LNCaP clone FGC (cell line): ENCODE measurements around the gene NFIA.
A peak's percentile ranks its signal among the peaks of the same experiment; 100 is the strongest.

Experiments
- DNase-seq: peaks from one replicate; pipeline ENCODE4 v3.0.0-alpha.2; 2011; ENCODE audit warnings: low read depth
- H3K4me3 ChIP-seq: 2 replicates; pipeline ENCODE4 v1.5.1; 2011; ENCODE audit warnings: mild to moderate bottlenecking, low read depth, low read length, control low read depth
- TF ChIP-seq, protein P1 (sequence below): IDR thresholded peaks from 2 replicates; pipeline ENCODE4 v1.5.1; 2012; ENCODE audit warnings: mild to moderate bottlenecking; ENCODE audit not compliant: control insufficient read depth, insufficient read depth; ENCODE audit errors: extremely low read depth

Gene NFIA

GRCh38 chr1:61130338-61131000 lies 48.1 kb downstream of the NFIA start:
- TF ChIP-seq, protein P1, sequence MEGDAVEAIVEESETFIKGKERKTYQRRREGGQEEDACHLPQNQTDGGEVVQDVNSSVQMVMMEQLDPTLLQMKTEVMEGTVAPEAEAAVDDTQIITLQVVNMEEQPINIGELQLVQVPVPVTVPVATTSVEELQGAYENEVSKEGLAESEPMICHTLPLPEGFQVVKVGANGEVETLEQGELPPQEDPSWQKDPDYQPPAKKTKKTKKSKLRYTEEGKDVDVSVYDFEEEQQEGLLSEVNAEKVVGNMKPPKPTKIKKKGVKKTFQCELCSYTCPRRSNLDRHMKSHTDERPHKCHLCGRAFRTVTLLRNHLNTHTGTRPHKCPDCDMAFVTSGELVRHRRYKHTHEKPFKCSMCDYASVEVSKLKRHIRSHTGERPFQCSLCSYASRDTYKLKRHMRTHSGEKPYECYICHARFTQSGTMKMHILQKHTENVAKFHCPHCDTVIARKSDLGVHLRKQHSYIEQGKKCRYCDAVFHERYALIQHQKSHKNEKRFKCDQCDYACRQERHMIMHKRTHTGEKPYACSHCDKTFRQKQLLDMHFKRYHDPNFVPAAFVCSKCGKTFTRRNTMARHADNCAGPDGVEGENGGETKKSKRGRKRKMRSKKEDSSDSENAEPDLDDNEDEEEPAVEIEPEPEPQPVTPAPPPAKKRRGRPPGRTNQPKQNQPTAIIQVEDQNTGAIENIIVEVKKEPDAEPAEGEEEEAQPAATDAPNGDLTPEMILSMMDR, result no peak
- DNase-seq, result no peak

GRCh38 chr1:61131248-61131647 lies 48.9 kb downstream of the NFIA start:
- no peak for DNase-seq
- no peak overlapping the region for H3K4me3 ChIP-seq
- TF ChIP-seq, protein P1, result no peak

More at GRCh38 chr1:61130338-61131000, 48.1 kb downstream of the NFIA start:
- no peak overlapping the region for H3K4me3 ChIP-seq

- peak overlapping the region; percentile 38; the same call in 1 of the 2 replicates for H3K4me3 ChIP-seq
- TF ChIP-seq, protein P1, result no peak
- DNase-seq, result no peak
Measured at GRCh38 chr1:61131716-61132115, 49.4 kb downstream of the NFIA start.

DNA sequence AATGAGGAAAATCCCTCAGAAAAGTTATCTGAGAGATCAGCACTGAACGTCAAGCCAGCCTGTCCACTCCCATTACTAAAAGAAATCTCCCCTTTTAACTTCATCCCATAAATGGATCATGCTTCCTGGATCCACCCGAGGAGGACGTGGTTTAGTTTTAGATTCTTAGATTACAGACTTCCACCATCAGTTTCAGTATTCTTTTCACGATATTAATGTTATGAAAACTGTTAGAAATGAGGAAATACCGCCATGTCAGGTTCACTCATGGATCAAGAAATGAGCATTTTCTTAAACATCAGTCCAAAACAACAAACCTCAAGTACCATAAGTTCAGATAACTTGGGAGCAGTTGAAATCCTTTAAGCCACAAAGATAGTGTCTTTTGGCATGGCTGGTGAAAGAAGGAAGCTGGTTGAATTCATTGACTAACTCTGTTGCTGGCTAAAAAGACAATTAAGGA lies 49.8 kb downstream of the NFIA start:
- H3K4me3 ChIP-seq, result peak overlapping the region; percentile 38
- TF ChIP-seq, protein P1, result no peak
- no peak for DNase-seq

DNA sequence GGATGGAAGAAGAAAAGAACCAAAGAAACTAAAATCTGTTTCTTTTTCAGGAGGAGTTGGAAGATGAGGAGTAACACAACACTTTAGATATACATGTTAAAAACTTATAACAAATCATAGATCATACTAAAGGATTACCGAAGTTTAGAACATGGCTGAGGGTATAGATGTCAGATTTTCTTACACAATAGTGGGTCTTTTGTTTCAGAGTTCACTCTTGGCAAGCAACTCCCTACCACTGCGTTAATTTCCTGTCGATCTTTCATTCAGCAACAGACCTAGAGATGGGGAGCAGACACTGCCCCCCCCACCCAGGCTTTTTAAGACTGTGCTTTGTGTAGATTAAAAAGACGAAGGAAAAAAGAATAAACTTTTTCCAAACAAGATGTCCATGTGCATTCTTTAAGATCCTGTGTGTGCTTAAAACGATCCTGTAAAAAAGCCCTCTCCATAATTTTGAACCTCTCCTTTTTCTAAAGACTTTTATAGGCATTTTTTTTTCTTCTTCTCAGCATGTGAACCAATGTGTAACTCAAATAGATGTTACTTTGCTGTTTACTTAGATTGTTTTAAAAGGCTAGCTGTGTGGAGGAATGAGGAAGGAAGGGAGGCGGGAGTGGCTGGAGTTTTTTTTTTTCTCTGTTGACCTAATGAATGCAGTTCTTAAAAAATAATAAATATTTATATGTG lies 50.4 kb downstream of the NFIA start:
- H3K4me3 ChIP-seq, result peak overlapping the region; percentile 38
- peak; percentile 94 for DNase-seq
- TF ChIP-seq, protein P1, result no peak

GRCh38 chr1:61133335-61134019 lies 51.1 kb downstream of the NFIA start:
- no peak overlapping the region for H3K4me3 ChIP-seq
- no peak for DNase-seq
- TF ChIP-seq, protein P1, result no peak
